Measurements from ENCODE around the gene RRAS.

Gene RRAS

GRCh38 chr19:49680421-49681351 lies 40.7 kb upstream of the RRAS start:
- peak; percentile 59 for DNase-seq (ENCODE audit: low read depth)
- peak overlapping the region; percentile 44 for H3K4me3 ChIP-seq (ENCODE audit: low read depth, low read length)
- TF ChIP-seq CTCF (IDR thresholded peaks at IDR 0.05; ENCODE audit: low read depth, low read length, missing control alignments) = peak; percentile 99

- H3K4me3 ChIP-seq (ENCODE audit: low read depth, low read length) = peak overlapping the region; percentile 44
- DNase-seq (ENCODE audit: low read depth) = no peak
- no peak for TF ChIP-seq CTCF (IDR thresholded peaks at IDR 0.05; ENCODE audit: low read depth, low read length, missing control alignments)
Observed at GRCh38 chr19:49679771-49680413, 39.9 kb upstream of the RRAS start.

- H3K4me3 ChIP-seq (ENCODE audit: low read depth, low read length) = peak overlapping the region; percentile 100
Observed at GRCh38 chr19:49678985-49679770, 39.2 kb upstream of the RRAS start.

GRCh38 chr19:49677901-49678674 lies 38.1 kb upstream of the RRAS start:
- peak; percentile 63 for TF ChIP-seq CTCF (IDR thresholded peaks at IDR 0.05; ENCODE audit: low read depth, low read length, missing control alignments)
- peak overlapping the region; percentile 100 for H3K4me3 ChIP-seq (ENCODE audit: low read depth, low read length)
- DNase-seq (ENCODE audit: low read depth) = peak; percentile 76

More at GRCh38 chr19:49678985-49679770, 39.2 kb upstream of the RRAS start:
- no peak for TF ChIP-seq CTCF (IDR thresholded peaks at IDR 0.05; ENCODE audit: low read depth, low read length, missing control alignments)
- no peak for DNase-seq (ENCODE audit: low read depth)

GRCh38 chr19:49677231-49677900 lies 37.4 kb upstream of the RRAS start, which contains the start of gene PRMT1:
Gene PRMT1 (plus strand): TSS chr19:49677271. CDS start chr19:49677281, 10 bp downstream.
- TF ChIP-seq CTCF (IDR thresholded peaks at IDR 0.05; ENCODE audit: low read depth, low read length, missing control alignments) = no peak
- DNase-seq (ENCODE audit: low read depth) = no peak
- H3K4me3 ChIP-seq (ENCODE audit: low read depth, low read length) = peak within 1 kb of the TSS; percentile 100

Measured in GM12864 (cell line).